Measurements from ENCODE around the gene ABAT. TPM values are rescaled to one million over a fixed set of nuclear protein-coding genes. Genes with fewer than 3 reads are reported as not detected.

Gene ABAT
- total and polyA plus RNA-seq, 2 donors (not counting 1 experiment from before 2014, with no cell fraction given), result 6.2 to 14.3 TPM

DNA sequence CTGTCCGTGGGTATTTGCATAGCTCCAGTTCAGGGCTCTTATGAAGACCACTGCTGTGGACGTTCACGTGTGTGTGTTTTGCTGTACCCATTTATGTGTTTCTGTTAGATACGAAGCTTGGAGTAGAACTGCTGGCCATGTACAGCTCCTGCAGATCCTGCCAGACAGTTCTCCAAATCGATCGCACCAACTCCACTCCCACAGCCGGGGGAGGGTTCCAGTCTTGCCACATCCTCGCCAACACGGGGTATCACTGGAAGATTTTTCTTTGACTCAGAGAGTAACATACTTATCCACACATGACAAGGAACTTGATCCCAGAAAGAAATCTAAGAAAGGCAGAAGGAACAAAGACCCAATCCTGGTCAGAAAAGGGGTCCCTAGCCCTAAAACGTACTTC, 85.6 kb downstream of the ABAT start:
- Histone ChIP-seq H3K9ac (ENCODE audit: low read length) (no peak overlapping the region), H3K79me2 (ENCODE audit: control insufficient read depth, insufficient read depth, low read length) (no peaks in the 10 kb centered on the region), H3K4me3 (ENCODE audit: control extremely low read depth in 1 of 5, extremely low read depth in 1 of 5, insufficient read depth in 1 of 5, low read depth in 2 of 5, low read length in 4 of 5) (no peak overlapping the region), H3K27ac (ENCODE audit: low read length in 2 of 2) (no peak overlapping the region), H3K4me2 (replicated peaks; ENCODE audit: low read depth, low read length, poor library complexity, severe bottlenecking) (no peak overlapping the region), H3K4me1 (ENCODE audit: control insufficient read depth in 2 of 2, insufficient read depth in 2 of 2, low read length in 2 of 2) (no peaks in the 10 kb centered on the region), H3K36me3 (replicated peaks in 1 of 2; ENCODE audit: control extremely low read depth in 1 of 2, control insufficient read depth in 1 of 2, extremely low read depth in 1 of 2, insufficient read depth in 2 of 2, low read length in 1 of 2) (peaks cover 4 to 13% of the 10 kb centered on the region in 2 experiments), H2AFZ (ENCODE audit: insufficient read depth, low read depth, low read length, poor library complexity, severe bottlenecking) (no peak overlapping the region), H4K20me1 (ENCODE audit: control insufficient read depth, insufficient read depth, low read length, poor library complexity, severe bottlenecking) (no peaks in the 10 kb centered on the region), H3K9me3 (ENCODE audit: control extremely low read depth in 1 of 3, control insufficient read depth in 2 of 3, insufficient read depth in 1 of 3, low read length in 2 of 3) (peaks cover 0 to 2% (median 0%) of the 10 kb centered on the region in 3 donors), H3K27me3 (replicated peaks in 1 of 4; ENCODE audit: control extremely low read depth in 1 of 4, control insufficient read depth in 3 of 4, insufficient read depth in 4 of 4, low read length in 3 of 4) (no peaks in the 10 kb centered on the region)
- no peak for TF ChIP-seq EZH2 (IDR thresholded peaks at IDR 0.05; ENCODE audit: borderline replicate concordance, insufficient read depth, low read depth, low read length, poor library complexity, severe bottlenecking)
- TF ChIP-seq, protein P1, sequence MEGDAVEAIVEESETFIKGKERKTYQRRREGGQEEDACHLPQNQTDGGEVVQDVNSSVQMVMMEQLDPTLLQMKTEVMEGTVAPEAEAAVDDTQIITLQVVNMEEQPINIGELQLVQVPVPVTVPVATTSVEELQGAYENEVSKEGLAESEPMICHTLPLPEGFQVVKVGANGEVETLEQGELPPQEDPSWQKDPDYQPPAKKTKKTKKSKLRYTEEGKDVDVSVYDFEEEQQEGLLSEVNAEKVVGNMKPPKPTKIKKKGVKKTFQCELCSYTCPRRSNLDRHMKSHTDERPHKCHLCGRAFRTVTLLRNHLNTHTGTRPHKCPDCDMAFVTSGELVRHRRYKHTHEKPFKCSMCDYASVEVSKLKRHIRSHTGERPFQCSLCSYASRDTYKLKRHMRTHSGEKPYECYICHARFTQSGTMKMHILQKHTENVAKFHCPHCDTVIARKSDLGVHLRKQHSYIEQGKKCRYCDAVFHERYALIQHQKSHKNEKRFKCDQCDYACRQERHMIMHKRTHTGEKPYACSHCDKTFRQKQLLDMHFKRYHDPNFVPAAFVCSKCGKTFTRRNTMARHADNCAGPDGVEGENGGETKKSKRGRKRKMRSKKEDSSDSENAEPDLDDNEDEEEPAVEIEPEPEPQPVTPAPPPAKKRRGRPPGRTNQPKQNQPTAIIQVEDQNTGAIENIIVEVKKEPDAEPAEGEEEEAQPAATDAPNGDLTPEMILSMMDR (IDR thresholded peaks at IDR 0.05), result no peak
- ATAC-seq (ENCODE audit: low read depth) (no peak), DNase-seq (no peak)
- no peak overlapping the region for H3K27ac Mint-ChIP-seq
- WGBS (ENCODE audit: insufficient coverage), result 96% methylated on average over 10 of the region's 10 CpGs
- CTCF ChIA-PET, result no interaction called here
- no peaks in the 10 kb centered on the region for H3K9me3 Mint-ChIP-seq (ENCODE audit: insufficient read depth)
- intact Hi-C loops (cut with micrococcal nuclease), result no loop called here
- POLR2A ChIA-PET, result no interaction called here
- H3K4me3 Mint-ChIP-seq, result no peak overlapping the region
- no peaks in the 10 kb centered on the region for H3K27me3 Mint-ChIP-seq
- H3K4me1 Mint-ChIP-seq, result no peaks in the 10 kb centered on the region

DNA sequence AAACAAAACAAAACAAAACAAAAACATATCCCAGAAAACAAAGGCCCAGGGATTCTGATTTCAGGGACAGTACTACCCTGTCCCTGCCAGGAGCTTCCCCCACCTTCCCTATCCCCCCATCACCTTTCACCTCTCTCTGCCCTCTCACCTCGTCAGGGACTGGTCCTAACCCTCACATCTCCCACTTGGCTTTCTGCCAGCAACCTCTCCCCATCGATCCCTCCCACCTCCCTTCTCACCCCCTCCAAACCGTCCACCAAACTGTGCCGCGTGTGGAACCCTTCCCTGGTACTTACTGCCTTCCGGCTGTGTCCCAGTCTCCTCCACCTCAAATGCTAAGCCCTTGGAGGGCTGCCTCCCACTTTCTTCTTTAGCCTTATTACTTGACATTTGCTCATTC, 86.7 kb downstream of the ABAT start:
- no peak overlapping the region for H2AFZ ChIP-seq (ENCODE audit: insufficient read depth, low read depth, low read length, poor library complexity, severe bottlenecking)
- no peaks in the 10 kb centered on the region for H3K79me2 ChIP-seq (ENCODE audit: control insufficient read depth, insufficient read depth, low read length)
- ChIA-PET POLR2A (no interaction called here), CTCF (no interaction called here)
- H3K4me3 ChIP-seq (ENCODE audit: control extremely low read depth in 1 of 5, extremely low read depth in 1 of 5, insufficient read depth in 1 of 5, low read depth in 2 of 5, low read length in 4 of 5), result no peak overlapping the region
- H3K9ac ChIP-seq (ENCODE audit: low read length), result no peak overlapping the region
- Mint-ChIP-seq H3K27me3 (no peaks in the 10 kb centered on the region), H3K4me1 (no peaks in the 10 kb centered on the region), H3K9me3 (ENCODE audit: insufficient read depth) (no peaks in the 10 kb centered on the region), H3K4me3 (no peak overlapping the region), H3K27ac (no peak overlapping the region)
- ATAC-seq (ENCODE audit: low read depth) (no peak), DNase-seq (no peak)
- intact Hi-C loops (cut with micrococcal nuclease), result no loop called here
- no peak for TF ChIP-seq EZH2 (IDR thresholded peaks at IDR 0.05; ENCODE audit: borderline replicate concordance, insufficient read depth, low read depth, low read length, poor library complexity, severe bottlenecking)
- TF ChIP-seq, protein P1 (IDR thresholded peaks at IDR 0.05), result no peak
- no peaks in the 10 kb centered on the region for H3K4me1 ChIP-seq (ENCODE audit: control insufficient read depth in 2 of 2, insufficient read depth in 2 of 2, low read length in 2 of 2)
- H3K4me2 ChIP-seq (replicated peaks; ENCODE audit: low read depth, low read length, poor library complexity, severe bottlenecking), result no peak overlapping the region
- H3K36me3 ChIP-seq (replicated peaks in 1 of 2; ENCODE audit: control extremely low read depth in 1 of 2, control insufficient read depth in 1 of 2, extremely low read depth in 1 of 2, insufficient read depth in 2 of 2, low read length in 1 of 2), result peaks cover 4 to 13% of the 10 kb centered on the region in 2 experiments
- no peak overlapping the region for H3K27ac ChIP-seq (ENCODE audit: low read length in 2 of 2)
- H4K20me1 ChIP-seq (ENCODE audit: control insufficient read depth, insufficient read depth, low read length, poor library complexity, severe bottlenecking), result no peaks in the 10 kb centered on the region
- no peaks in the 10 kb centered on the region for H3K27me3 ChIP-seq (replicated peaks in 1 of 4; ENCODE audit: control extremely low read depth in 1 of 4, control insufficient read depth in 3 of 4, insufficient read depth in 4 of 4, low read length in 3 of 4)
- WGBS (ENCODE audit: insufficient coverage), result 93% methylated on average over 6 of the region's 6 CpGs
- peaks cover 0 to 2% (median 0%) of the 10 kb centered on the region in 3 donors for H3K9me3 ChIP-seq (ENCODE audit: control extremely low read depth in 1 of 3, control insufficient read depth in 2 of 3, insufficient read depth in 1 of 3, low read length in 2 of 3)

Data from B cell (primary cell).